GM18858 (cell line): ENCODE results near the gene PDLIM5.
"Not testable (repeated sequence)": the region's sequence is repeated elsewhere in the genome, so short reads cannot be mapped to it uniquely, and the experiment has no call there.

ENCODE experiments used
- ATAC-seq: cut with Tn5 transposase; IDR thresholded peaks from one replicate; pipeline ENCODE4 v1.9.1; 2021; ENCODE audit not compliant: unreplicated experiment

PDLIM5 gene

DNA sequence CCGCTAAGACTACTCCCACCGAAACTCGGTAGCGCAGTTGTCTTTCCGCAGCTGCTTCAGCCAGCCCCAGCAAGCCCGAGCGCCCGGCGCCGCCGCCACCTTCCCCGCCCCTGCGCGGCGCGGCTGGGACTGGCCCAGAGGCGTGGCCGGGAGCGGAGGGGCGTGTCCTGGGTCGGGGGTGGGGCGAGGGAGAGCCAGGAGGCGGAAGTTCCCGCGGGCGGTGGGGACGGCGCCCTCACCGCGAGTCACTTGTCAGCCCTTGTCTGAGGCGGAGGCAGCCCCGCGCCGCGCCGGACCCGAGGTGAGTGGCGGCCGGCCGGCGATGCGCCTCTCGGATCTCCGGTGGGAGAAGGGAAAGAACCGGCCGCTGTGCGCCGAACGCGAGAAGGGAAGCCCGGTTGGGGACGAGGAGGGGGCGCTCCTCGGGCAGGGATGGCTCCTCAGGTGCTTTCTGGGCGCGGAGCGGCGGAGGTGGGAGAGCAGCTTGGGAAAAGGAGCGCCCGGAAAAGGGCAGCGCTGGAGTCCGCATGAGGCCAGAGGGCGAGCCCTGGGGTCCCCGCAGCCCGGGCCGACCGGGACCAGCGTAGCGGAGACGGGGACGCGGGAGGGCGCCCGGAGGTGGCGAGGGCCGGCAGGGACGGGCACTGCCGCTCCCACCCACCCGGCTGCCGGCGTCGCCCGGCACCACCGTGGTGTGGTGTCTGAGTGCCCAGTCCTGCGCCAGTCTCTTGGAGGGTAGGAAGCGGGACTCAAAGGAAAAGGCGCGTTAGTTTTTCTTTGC is at the start of gene PDLIM5:
Gene PDLIM5, plus strand, starts transcription at position 248 of the 781 bp plus-strand sequence. CDS start 3,347 bp downstream, outside the sequence.
- peak; percentile 86 for ATAC-seq

DNA sequence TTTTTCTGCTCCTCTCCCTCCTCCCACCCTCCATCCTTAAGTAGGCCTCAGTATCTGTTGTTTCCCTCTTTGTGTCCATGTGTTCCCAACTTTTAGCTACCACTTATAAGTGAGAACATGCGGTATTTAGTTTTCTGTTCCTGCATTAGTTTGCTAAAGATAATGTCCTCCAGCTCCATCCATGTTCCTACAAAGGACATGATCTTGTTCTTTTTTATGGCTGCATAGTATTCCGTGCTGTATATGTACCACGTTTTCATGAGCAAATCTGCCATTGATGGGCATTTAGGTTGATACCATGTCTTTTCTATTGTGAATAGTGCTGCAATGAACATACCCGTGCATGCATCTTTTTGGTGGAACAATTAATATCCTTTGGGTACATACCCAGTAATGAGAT is 49.3 kb upstream of the PDLIM5 start:
- ATAC-seq, result not testable (repeated sequence)

DNA sequence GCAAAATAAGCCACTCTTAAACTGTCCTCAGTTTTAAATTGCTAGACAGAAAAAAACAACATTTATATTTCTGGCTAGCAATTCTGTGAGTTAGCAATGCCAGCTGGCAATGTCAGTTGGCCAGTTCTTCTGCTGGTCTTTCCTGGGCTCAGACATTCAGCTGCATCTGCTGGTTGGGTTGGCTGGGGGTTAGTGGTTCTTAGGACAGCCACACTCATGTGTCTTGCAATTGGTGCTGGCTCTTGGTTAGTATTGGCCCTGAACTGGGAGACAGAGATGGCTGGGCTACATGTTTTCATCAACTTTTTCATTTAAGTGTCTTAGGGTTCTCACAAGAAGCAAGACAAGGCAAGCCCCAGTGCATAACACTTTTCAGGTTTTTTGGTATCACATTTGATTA is 48.0 kb upstream of the PDLIM5 start:
- ATAC-seq, result no peak

DNA sequence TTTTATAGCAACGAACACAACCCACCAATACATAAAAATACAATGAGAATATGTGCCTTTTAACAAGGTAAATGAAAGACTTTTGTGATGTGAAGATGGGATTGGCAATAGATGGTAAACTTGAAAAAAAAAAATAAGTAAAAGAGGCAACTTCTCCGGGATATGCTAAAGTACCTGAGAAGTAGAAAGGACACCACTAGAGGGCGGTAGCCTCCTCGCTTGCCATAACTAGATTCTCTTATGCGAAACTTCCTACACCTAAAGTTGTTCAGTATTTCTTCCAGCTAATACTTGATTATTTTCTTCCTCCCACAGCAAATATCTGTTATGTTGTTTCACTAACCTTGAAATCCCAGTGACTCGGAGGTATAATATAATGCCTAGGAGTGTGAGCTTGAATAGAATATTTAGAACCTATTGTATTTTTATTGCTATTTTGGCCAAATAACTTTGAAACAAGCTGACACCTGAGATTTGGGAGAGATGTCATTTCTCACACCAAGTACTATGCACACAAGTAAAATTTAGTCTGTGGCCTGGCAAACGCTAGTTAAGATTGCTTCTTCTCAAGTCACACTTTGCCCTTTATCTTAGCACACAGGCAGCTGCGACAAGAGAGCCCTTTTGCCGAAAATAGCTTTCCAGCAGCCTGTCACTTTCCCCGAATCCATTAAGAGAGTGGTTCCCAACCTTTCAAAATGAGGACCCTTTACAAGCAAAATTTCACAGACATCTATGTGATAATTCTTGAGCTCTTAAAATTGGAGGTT is 44.9 kb upstream of the PDLIM5 start:
- ATAC-seq, result peak; percentile 90

DNA sequence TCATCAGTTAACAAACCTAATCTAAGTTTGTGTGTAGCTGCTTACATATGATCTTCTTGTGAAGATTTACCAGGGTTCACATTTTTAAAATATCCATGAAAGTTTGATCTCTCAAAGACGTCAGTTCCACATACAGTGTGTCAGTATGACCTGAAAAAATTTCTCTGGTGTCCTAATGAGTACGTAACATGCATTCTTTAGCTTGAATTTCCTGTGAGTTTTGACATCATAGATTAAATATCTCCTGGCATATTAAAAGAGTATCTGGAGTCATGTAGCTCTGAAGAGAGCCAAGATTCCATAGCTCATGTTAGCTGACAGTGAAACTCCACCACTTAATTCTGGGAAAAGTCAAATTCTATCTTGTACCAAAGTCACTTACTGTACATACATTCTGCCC is 43.9 kb upstream of the PDLIM5 start:
- no peak for ATAC-seq

GRCh38 chr4:94408549-94409374 is 43.0 kb upstream of the PDLIM5 start:
- ATAC-seq, result no peak

DNA sequence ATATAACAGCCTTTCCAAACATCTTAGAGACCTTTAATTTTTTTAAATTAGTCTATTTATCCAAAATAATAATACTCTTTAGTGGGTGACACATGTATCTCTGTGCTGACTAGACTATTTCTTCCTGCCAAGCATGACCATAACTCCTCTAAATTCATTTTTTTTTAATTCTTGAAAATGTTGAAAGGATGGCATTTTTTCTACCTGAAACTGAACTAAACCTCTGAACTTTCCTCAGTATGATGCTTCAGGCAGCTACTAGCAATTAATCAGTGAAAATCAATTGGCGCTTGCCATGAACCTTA is 42.4 kb upstream of the PDLIM5 start:
- ATAC-seq, result no peak

GRCh38 chr4:94409962-94410361 is 41.8 kb upstream of the PDLIM5 start:
- no peak for ATAC-seq

DNA sequence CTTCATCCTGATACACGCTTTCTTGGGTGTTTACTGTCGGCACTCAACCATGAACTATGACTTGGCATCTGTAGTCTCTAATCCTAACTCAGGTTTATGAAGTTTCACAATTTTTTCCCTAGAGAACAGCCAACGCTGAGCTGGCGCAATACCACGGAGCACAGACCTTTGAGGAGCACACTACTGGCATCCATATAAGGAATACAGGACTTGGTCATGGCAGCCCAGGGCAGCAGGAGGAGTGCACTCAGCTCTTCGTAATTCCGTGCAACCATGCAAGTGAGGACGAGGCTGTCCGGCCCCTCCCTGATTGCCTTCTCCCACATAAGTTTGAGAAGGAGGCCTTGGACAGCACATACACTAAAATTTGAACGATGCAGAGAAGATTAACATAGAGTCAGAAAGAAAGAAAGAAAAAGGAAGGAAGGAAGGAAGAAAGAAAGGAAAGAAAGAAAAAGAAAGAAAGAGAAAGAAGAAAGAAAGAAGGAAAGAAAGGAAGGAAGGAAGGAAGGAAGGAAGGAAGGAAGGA is 41.0 kb upstream of the PDLIM5 start:
- ATAC-seq, result no peak

DNA sequence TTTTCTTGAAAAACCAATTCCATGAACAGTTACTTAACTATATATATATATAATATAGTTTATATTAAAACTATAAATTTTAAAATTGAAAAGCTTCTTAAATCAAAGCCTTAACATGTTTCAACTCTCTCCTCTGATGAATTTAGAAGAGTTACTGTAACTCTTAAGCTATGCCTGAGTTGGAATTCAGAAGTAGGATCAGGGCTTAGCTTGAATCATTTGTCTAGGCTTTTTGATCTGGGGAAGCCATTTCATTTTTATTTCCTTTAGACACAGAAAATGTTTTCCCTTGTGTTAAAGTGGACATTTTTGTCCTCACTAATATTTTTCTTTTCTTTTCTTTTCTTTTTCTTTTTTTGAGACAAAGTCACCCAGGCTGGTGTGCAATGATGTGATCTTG is 40.4 kb upstream of the PDLIM5 start:
- ATAC-seq, result no peak

GRCh38 chr4:94412019-94412657 is 39.6 kb upstream of the PDLIM5 start:
- no peak for ATAC-seq

- no peak for ATAC-seq
Measured at GRCh38 chr4:94412658-94413038, 39.1 kb upstream of the PDLIM5 start.

DNA sequence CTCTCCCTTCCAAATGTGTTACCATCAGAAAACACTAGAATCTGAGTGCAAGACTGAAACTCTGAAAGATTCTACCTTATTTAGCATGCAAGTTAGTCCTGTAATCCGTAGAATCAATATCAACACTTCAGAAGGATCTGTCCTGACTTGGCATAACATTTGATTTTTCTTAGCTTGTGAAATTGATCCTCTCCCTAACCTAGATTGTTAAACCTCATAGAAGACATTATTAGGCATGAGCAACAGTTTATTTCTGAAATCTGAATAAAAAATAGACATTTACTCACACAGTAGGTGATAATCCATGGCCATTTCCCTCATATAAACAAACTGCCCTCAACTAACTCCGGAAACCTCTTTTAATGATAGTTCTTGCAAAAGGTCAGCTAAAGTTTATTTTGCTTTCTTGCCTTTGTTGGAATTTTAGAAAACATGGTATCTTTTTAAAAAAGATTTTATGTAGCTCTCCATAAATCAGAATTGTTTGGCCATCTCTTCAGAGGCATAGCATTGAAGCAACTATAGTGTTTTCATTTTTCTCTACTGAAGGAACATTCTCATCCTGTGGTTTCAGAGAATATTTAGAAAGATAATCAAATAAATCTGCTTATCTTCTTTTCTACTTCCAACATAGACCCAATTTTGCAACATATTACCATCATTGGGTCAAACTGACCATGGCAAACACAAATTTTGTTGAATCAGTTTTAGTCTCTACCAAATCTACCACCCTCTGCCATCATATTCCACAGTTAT is 38.5 kb upstream of the PDLIM5 start:
- no peak for ATAC-seq

- ATAC-seq, result no peak
Measured at GRCh38 chr4:94414907-94415306, 36.8 kb upstream of the PDLIM5 start.

GRCh38 chr4:94415448-94415847 is 36.3 kb upstream of the PDLIM5 start:
- no peak for ATAC-seq

GRCh38 chr4:94416335-94416734 is 35.4 kb upstream of the PDLIM5 start:
- no peak for ATAC-seq

GRCh38 chr4:94416981-94417380 is 34.8 kb upstream of the PDLIM5 start:
- no peak for ATAC-seq

GRCh38 chr4:94419549-94419948 is 32.2 kb upstream of the PDLIM5 start:
- no peak for ATAC-seq

DNA sequence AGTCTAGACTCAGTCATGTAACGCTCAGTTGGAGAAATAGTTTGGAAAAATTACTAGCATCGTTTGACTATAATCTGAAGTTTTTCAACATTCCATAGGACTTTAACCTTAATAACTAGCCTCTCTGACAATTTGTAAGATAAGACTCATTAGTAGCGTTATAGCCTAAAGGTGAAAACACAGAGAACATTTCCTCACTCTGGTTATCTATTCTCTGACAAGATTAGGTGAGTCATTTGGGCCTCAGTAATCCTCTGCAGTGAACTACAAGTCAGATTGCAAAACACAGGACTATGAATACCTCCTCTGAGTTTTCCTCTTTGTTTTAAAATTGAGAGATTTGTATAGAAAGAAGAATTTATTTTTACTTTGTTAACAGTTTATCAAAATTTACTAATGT is 31.8 kb upstream of the PDLIM5 start:
- ATAC-seq, result no peak

DNA sequence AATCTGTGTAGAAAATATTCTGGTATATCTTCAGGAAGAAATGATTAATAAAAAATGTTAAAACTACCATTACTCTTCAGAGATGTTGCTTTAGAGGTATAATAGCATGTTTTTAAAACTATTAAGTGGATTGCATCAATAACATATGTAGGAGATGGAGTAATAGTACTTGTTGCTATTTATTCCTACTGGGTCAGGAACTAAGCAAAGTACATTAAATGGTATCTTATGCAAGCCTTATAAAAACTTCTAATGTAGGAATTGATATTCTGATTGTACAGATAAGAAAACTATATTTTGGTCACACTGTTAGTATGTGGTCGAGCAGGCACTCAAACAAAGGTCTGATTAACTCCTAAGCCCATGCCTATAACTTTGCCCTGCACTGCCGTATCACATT is 31.4 kb upstream of the PDLIM5 start:
- no peak for ATAC-seq
